GM23248 (cell line): ENCODE data around the gene INPP5J.
"Not testable (repeated sequence)": the region's sequence is repeated elsewhere in the genome, so short reads cannot be mapped to it uniquely, and the experiment has no call there.

ENCODE experiments used
- EZH2 ChIP-seq: fragments of 200-600 bp; sonication (generic); IDR thresholded peaks from 2 replicates; pipeline ENCODE4 v1.6.1; 2018; ENCODE audit warnings: antibody characterized with exemption, mild to moderate bottlenecking; ENCODE audit not compliant: insufficient read depth, poor library complexity, severe bottlenecking
- EZH2phosphoT487 ChIP-seq: fragments of 200-600 bp; sonication (generic); IDR thresholded peaks from 2 replicates; pipeline ENCODE4 v1.6.1; 2018; ENCODE audit warnings: antibody characterized with exemption, moderate library complexity, mild to moderate bottlenecking, low read depth; ENCODE audit not compliant: insufficient read depth

GRCh38 chr22:31073545-31074145 is 49.1 kb upstream of the INPP5J start:
- not testable (repeated sequence) for TF ChIP-seq EZH2, EZH2phosphoT487
